ENCODE measurements around the gene RAX.

- TF ChIP-seq CTCF (IDR thresholded peaks at IDR 0.05 in 8 of 11, conservative IDR thresholded peaks at IDR 0.05 in 3 of 11) (no peak), POLR2A (IDR thresholded peaks at IDR 0.05) (no peak), POLR2AphosphoS5 (IDR thresholded peaks at IDR 0.05) (no peak)
Observed at GRCh38 chr18:59308938-59309260, 35.6 kb upstream of the RAX start.
